K562 (cell line): ENCODE data around the gene MEGF11. TPM values are rescaled to one million over a fixed set of nuclear protein-coding genes. Genes with fewer than 3 reads are reported as not detected.

Source experiments
- CTBP1 ChIP-seq: fragments of 450-650 bp; IDR thresholded peaks from 2 replicates; pipeline ENCODE4 v1.6.1; 2016; ENCODE audit warnings: borderline replicate concordance
- GMEB1 ChIP-seq: fragments of 250-450 bp; sonication (Bioruptor Pico); IDR thresholded peaks from 2 replicates; pipeline ENCODE4 v1.4.0; 2020; ENCODE audit warnings: mild to moderate bottlenecking
- HCFC1 ChIP-seq: IDR thresholded peaks from 2 replicates; pipeline ENCODE4 v1.6.1; 2012; ENCODE audit warnings: low read depth, low read length, improper control_type of control experiment
- KLF13 ChIP-seq: fragments of 450-650 bp; IDR thresholded peaks from 2 replicates; pipeline ENCODE4 v1.6.1; 2016; ENCODE audit warnings: missing genetic modification characterization, low read depth, mild to moderate bottlenecking, missing compliant biosample characterization, moderate library complexity, borderline replicate concordance
- LCOR ChIP-seq: sonication (generic); formaldehyde crosslinking; IDR thresholded peaks from 2 replicates; pipeline ENCODE4 v1.8.0; 2022; ENCODE audit warnings: mild to moderate bottlenecking, missing genetic modification reagents
- NCOA2 ChIP-seq, 2 experiments: fragments of 450-650 bp; IDR thresholded peaks; 2 replicates each; pipeline ENCODE4 v1.6.1; 2018; ENCODE audit warnings: mild to moderate bottlenecking in 2 of 2, moderate library complexity in 1 of 2; ENCODE audit not compliant: partially characterized antibody in 2 of 2
- SFPQ ChIP-seq: fragments of 200-400 bp; formaldehyde crosslinking; IDR thresholded peaks from 2 replicates; pipeline ENCODE4 v1.6.1; 2017; ENCODE audit warnings: mild to moderate bottlenecking, low read depth, low read length, moderate library complexity
- STAT5B ChIP-seq: fragments of 250-450 bp; sonication (Bioruptor Pico); IDR thresholded peaks from 2 replicates; pipeline ENCODE4 v1.8.0; 2021; ENCODE audit warnings: mild to moderate bottlenecking, inconsistent platforms
- TRIM24 ChIP-seq, 2 experiments: fragments of 450-650 bp; IDR thresholded peaks; 2 replicates each; pipeline ENCODE4 v1.6.1; 2016
- XRCC3 ChIP-seq: fragments of 450-650 bp; IDR thresholded peaks from 2 replicates; pipeline ENCODE4 v1.6.1; 2017; ENCODE audit warnings: mild to moderate bottlenecking, moderate library complexity
- ZC3H4 ChIP-seq: sonication (generic); formaldehyde crosslinking; IDR thresholded peaks from 2 replicates; pipeline ENCODE4 v1.9.0; 2021; ENCODE audit warnings: missing genetic modification reagents, borderline replicate concordance
- ZNF143 ChIP-seq: sonication (generic); formaldehyde crosslinking; IDR thresholded peaks from 2 replicates; pipeline ENCODE4 v1.9.0; 2022; ENCODE audit warnings: mild to moderate bottlenecking, missing genetic modification reagents
- ZNF75A ChIP-seq: fragments of 450-650 bp; formaldehyde crosslinking; IDR thresholded peaks from 2 replicates; pipeline ENCODE4 v1.4.0; 2020; ENCODE audit warnings: mild to moderate bottlenecking
- polyA plus RNA-seq, 8 experiments: library from polyadenylated mRNA; depleted of rRNA in 4 of 8; stranded (reverse) in 5 of 8; unstranded in 3 of 8; fragments of >200 nt; fragmentation: Nextera tagmentation in 2 of 8; fragmentation: Illumina TruSeq in 1 of 8; extraction: Ambion mirVana in 2 of 8; extraction: Trizol in 1 of 8; gene quantifications; 2 replicates each; pipeline versions ENCODE4 v1.2.1 to v1.2.3, GENCODE V29; 2011 to 2014; ENCODE audit warnings: inconsistent platforms in 1 of 8, missing spikeins in 1 of 8
- total RNA-seq, 7 experiments: library from RNA; depleted of rRNA in 6 of 7; stranded (reverse); fragments of >200 nt in 6 of 7; fragmentation: Illumina TruSeq in 2 of 7; extraction: Trizol in 2 of 7; gene quantifications; 2 replicates each; pipeline versions ENCODE4 v1.2.1 to v1.2.3, GENCODE V29; 2011 to 2021; ENCODE audit warnings: low replicate concordance in 1 of 7
- TF ChIP-seq, protein P1 (sequence below): conservative IDR thresholded peaks from 2 replicates; pipeline ENCODE4 v1.6.1; 2011; ENCODE audit warnings: low read depth, mild to moderate bottlenecking, low read length; ENCODE audit not compliant: control insufficient read depth
- TF ChIP-seq, protein P2 (sequence below): fragments of 250-450 bp; sonication (Bioruptor Pico); IDR thresholded peaks from 2 replicates; pipeline ENCODE4 v1.5.0; 2021; ENCODE audit warnings: mild to moderate bottlenecking, moderate library complexity

MEGF11 gene
- total and polyA plus RNA-seq, 9 of the 15 experiments (the other 6 are each of a cell fraction or from before 2014, with no cell fraction given): 0.06 to 0.23 (median 0.20) TPM; not detected in 6

DNA sequence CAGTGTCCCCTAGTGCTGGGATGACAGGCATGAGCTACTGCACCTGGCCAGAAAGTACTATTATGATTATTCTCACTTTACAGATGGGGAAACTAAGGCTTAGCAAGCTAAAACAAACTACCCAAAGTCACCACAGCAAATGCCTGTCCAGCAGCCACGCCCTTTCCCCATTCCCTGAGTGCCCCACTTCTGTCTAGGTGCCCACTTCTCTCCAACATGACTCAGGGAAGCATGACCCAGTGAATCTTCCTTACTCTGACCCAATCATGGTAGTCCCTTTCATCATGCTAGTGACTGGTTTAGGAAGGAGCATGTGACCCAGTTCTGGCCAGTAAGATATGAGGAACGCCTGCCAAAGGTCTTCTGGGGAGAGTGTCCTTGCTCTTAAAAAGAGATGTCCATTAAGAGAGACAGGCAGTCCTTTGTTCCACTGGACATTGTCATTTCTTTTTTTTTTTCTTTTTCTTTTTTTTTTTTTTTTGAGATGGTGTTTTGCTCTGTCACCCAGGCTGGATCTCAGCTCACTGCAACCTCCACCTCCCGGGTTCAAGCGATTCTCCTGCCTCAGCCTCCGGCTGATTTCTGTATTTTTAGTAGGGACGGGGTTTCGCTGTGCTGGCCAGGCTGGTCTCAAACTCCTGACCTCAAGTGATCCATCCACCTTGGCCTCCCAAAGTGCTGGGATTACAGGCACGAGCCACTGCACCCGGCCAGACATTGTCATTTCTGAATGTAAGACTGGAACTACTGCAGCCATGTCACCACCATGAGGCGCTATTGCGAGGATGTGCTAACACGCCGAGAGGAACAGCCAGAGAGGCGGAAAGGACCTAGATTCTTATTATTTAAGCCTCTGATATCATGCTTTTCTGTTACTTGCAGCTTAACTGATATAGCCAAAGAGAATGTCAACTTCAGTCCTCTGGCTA, 19.8 kb downstream of the MEGF11 start (continued):
- TF ChIP-seq ZC3H4 (CRISPR knock-in tag): no peak
- no peak for TF ChIP-seq SFPQ
- TF ChIP-seq NCOA2 (IDR thresholded peaks at IDR 0.05; ENCODE audit: partially characterized antibody in 2 of 2): no peak
- TF ChIP-seq ZNF143 (CRISPR knock-in tag): no peak
- no peak; a peak in 1 of 4 replicates for TF ChIP-seq TRIM24 (IDR thresholded peaks at IDR 0.05)
- TF ChIP-seq CTBP1: peak; percentile 14; the same call in 1 of the 2 replicates
- TF ChIP-seq GMEB1: no peak
- TF ChIP-seq, protein P1, sequence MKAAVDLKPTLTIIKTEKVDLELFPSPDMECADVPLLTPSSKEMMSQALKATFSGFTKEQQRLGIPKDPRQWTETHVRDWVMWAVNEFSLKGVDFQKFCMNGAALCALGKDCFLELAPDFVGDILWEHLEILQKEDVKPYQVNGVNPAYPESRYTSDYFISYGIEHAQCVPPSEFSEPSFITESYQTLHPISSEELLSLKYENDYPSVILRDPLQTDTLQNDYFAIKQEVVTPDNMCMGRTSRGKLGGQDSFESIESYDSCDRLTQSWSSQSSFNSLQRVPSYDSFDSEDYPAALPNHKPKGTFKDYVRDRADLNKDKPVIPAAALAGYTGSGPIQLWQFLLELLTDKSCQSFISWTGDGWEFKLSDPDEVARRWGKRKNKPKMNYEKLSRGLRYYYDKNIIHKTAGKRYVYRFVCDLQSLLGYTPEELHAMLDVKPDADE: no peak
- TF ChIP-seq LCOR (CRISPR knock-in tag): no peak
- no peak for TF ChIP-seq HCFC1
- TF ChIP-seq XRCC3: no peak
- TF ChIP-seq, protein P2, sequence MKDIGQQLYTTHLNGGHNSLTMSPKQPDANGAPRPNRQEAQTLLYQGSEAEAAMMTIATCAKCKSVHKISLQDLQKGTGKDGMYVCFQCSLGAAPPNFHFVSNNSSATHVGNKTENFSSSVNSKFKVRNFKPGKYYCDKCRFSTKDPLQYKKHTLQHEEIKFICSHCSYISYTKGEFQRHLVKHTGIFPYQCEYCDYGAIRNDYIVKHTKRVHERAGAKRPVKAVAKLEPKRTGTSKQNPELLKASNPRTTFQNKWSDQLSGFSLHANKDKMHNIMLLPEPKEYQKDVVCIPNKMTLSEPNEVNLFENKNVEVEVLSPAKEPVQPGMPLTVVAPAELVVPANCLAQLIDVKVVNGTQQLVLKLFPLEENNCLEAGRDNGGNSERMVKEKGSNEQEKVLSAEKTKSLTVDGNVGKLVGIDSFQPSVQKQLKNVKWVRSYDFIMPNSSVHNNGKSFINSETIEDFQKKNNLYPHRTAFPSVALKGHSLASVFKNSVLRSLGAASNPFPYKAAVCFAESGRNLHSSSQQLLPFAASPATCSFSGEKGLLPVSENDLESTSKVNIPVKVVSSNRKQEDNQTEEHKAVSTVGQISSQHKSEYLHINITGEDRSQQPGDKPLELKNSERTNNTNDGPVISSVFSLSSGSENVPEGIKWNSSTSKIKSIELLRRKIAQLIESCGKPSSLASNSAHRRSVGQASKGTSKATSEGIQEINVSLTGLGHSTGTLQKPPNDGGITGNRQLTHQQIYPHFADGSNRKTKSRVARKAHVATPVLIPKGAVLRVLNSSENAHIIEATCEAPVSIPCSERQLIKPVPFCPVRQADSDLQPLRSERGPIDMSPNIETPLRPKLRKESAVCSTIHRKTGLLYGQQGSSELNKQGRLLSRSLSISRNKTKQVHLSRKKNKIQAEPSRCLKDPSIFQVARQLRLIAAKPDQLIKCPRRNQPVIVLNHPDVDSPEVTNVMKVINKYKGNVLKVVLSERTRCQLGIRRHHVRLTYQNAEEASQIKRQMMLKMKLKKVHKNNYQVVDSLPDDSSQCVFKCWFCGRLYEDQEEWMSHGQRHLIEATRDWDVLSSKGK (CRISPR knock-in tag): no peak
- TF ChIP-seq ZNF75A (CRISPR knock-in tag): no peak
- TF ChIP-seq STAT5B (CRISPR knock-in tag): no peak
- no peak for TF ChIP-seq KLF13 (tag)
